HepG2 (cell line): ENCODE data around the gene NRIP2. TPM values are rescaled to one million over a fixed set of nuclear protein-coding genes. Genes with fewer than 3 reads are reported as not detected.

Source experiments
- ATAC-seq: fragments of 200-7000 bp; cut with Tn5 transposase; 3 replicates; pipeline ENCODE4 v1.9.1; 2020; ENCODE audit warnings: mild to moderate bottlenecking, moderate library complexity
- BruUV-seq: library from RNA; stranded (reverse); fragments of 400-500 nt; replicated peaks from 2 replicates; lab custom pipeline; 2021; lab: Mats Ljungman, UMichigan
- CTCF ChIA-PET: fragments of 300-600 bp; formaldehyde crosslinking; extraction: SDS; loops from one replicate; lab custom pipeline; 2021; ENCODE audit warnings: low total read pairs, inconsistent platforms, low intra/inter-chr PET ratio; lab: Yijun Ruan, JAX
- POLR2A ChIA-PET: fragments of 350-600 bp; sonication (Branson Sonifier 250); formaldehyde crosslinking; loops from one replicate; lab custom pipeline; 2020; ENCODE audit warnings: antibody characterized with exemption, inconsistent platforms; lab: Yijun Ruan, JAX
- DNase-seq: peaks from one replicate; pipeline ENCODE4 v3.0.0-alpha.2; 2015; ENCODE audit warnings: low spot score
- FAIRE-seq: peaks from 3 replicates; lab custom pipeline; 2011; peaks lifted over from hg19 to GRCh38; lab: Jason Lieb, UNC
- H2AFZ ChIP-seq: one replicate; pipeline ENCODE4 v1.6.1; 2011; ENCODE audit warnings: low read length, inconsistent platforms
- H3K27ac ChIP-seq: fragments of 300-600 bp; 3 replicates; pipeline ENCODE4 v1.8.0; 2011; ENCODE audit warnings: mixed run types, mild to moderate bottlenecking, mixed read lengths, low read length, inconsistent platforms; ENCODE audit not compliant: insufficient read depth; ENCODE audit errors: extremely low read length
- H3K27me3 ChIP-seq, 2 experiments: fragments of 200-600 bp in 1 of 2; 2 replicates in 1 of 2; 3 replicates in 1 of 2; pipeline versions ENCODE4 v1.6.0 to v1.8.0; 2011; ENCODE audit warnings: low read length in 2 of 2, mild to moderate bottlenecking in 2 of 2, moderate library complexity in 2 of 2, inconsistent platforms in 1 of 2; ENCODE audit not compliant: insufficient read depth in 2 of 2, control insufficient read depth in 1 of 2
- H3K36me3 ChIP-seq, 2 experiments: fragments of 200-600 bp in 1 of 2; replicated peaks in 1 of 2; 2 replicates in 1 of 2; 3 replicates in 1 of 2; pipeline versions ENCODE4 v1.5.1 to v1.8.0; 2011; ENCODE audit warnings: low read length in 2 of 2, inconsistent platforms in 1 of 2; ENCODE audit not compliant: insufficient read depth in 2 of 2, control insufficient read depth in 1 of 2
- H3K4me1 ChIP-seq: 2 replicates; pipeline ENCODE4 v1.5.1; 2012; ENCODE audit warnings: low read length, inconsistent platforms; ENCODE audit not compliant: insufficient read depth
- H3K4me2 ChIP-seq: 2 replicates; pipeline ENCODE4 v1.6.0; 2011; ENCODE audit warnings: low read depth, low read length, inconsistent platforms
- H3K4me3 ChIP-seq, 3 experiments: fragments of 200-600 bp in 1 of 3; sonication (generic), shearing (Covaris generic) in 1 of 3; replicated peaks in 1 of 3; 2 replicates each; pipeline ENCODE4 v1.5.1; 2011 to 2016; ENCODE audit warnings: low read length in 3 of 3, inconsistent platforms in 2 of 3, low read depth in 2 of 3, mild to moderate bottlenecking in 2 of 3, control low read depth in 1 of 3, mixed read lengths in 1 of 3; ENCODE audit not compliant: insufficient read depth in 1 of 3
- H3K79me2 ChIP-seq: one replicate; pipeline ENCODE4 v1.6.1; 2011; ENCODE audit warnings: low read length, inconsistent platforms; ENCODE audit not compliant: insufficient read depth
- H3K9ac ChIP-seq: 2 replicates; pipeline ENCODE4 v1.6.0; 2011; ENCODE audit warnings: mild to moderate bottlenecking, low read depth, low read length, inconsistent platforms; ENCODE audit not compliant: insufficient read depth
- H3K9me3 ChIP-seq: 2 replicates; pipeline ENCODE4 v1.5.1; 2012; ENCODE audit warnings: mild to moderate bottlenecking, low read length
- H4K20me1 ChIP-seq: 2 replicates; pipeline ENCODE4 v1.6.0; 2011; ENCODE audit warnings: inconsistent platforms, mild to moderate bottlenecking, low read length, moderate library complexity; ENCODE audit not compliant: insufficient read depth
- CHD4 ChIP-seq: fragments of 200-600 bp; sonication (generic); IDR thresholded peaks from 2 replicates; pipeline ENCODE4 v1.7.0; 2017; ENCODE audit warnings: mild to moderate bottlenecking, low read length, borderline replicate concordance
- HDAC6 ChIP-seq: fragments of 200-600 bp; sonication (generic); IDR thresholded peaks from 2 replicates; pipeline ENCODE4 v1.7.0; 2017; ENCODE audit warnings: mild to moderate bottlenecking, antibody characterized with exemption, low read length, low read depth
- KLF16 ChIP-seq, 2 experiments: sonication (generic) in 1 of 2; formaldehyde crosslinking in 1 of 2; IDR thresholded peaks; 2 replicates each; pipeline versions ENCODE4 v1.6.1 to v1.8.0; 2016 to 2023; ENCODE audit warnings: missing genetic modification reagents in 2 of 2, missing compliant biosample characterization in 1 of 2
- LRRFIP1 ChIP-seq: sonication (generic); formaldehyde crosslinking; conservative IDR thresholded peaks from 2 replicates; pipeline ENCODE4 v1.4.0; 2020; ENCODE audit warnings: missing genetic modification reagents
- MBD4 ChIP-seq: IDR thresholded peaks from 2 replicates; pipeline ENCODE4 v1.6.1; 2012; ENCODE audit warnings: low read length, inconsistent platforms, borderline replicate concordance
- ZBTB46 ChIP-seq: sonication (generic); formaldehyde crosslinking; IDR thresholded peaks from 2 replicates; pipeline ENCODE4 v1.4.0; 2020; ENCODE audit warnings: mild to moderate bottlenecking, missing genetic modification reagents, borderline replicate concordance
- ZBTB49 ChIP-seq: sonication (generic); formaldehyde crosslinking; IDR thresholded peaks from 2 replicates; pipeline ENCODE4 v1.4.0; 2020; ENCODE audit warnings: missing genetic modification reagents, borderline replicate concordance
- ZNF614 ChIP-seq: IDR thresholded peaks from 2 replicates; pipeline ENCODE4 v1.6.1; 2018; ENCODE audit warnings: missing biosample characterization, missing genetic modification reagents, inconsistent platforms, borderline replicate concordance
- ZNF883 ChIP-seq: sonication (generic); formaldehyde crosslinking; IDR thresholded peaks from 2 replicates; pipeline ENCODE4 v1.5.1; 2020; ENCODE audit warnings: mild to moderate bottlenecking, missing genetic modification reagents; ENCODE audit errors: not compliant biosample characterization
- WGBS: methylation state at CpG from one replicate; pipeline ENCODE4 v1.1.6; 2017; ENCODE audit warnings: low lambda C conversion rate; 5-methylcytosine and 5-hydroxymethylcytosine counted together
- in situ Hi-C: cut with HindIII; loops from 2 replicates; pipeline ENCODE4 v1.10.0; 2017; ENCODE audit warnings: low pct_unique_long_range_greater_than_20kb; ENCODE audit not compliant: extremely low pct_ligation_motif_present
- intact Hi-C: fragments of 100-400 bp; cut with micrococcal nuclease; formaldehyde crosslinking; loops from one replicate; pipeline ENCODE4 v1.10.0; 2022; ENCODE audit not compliant: unreplicated experiment
- polyA plus RNA-seq, 8 experiments: library from polyadenylated mRNA; depleted of rRNA in 3 of 8; stranded (reverse) in 7 of 8; unstranded in 1 of 8; fragments of >200 nt; fragmentation: Illumina TruSeq in 4 of 8; extraction: Trizol in 4 of 8; gene quantifications; 2 replicates each; pipeline versions ENCODE4 v1.2.1 to v1.2.3, GENCODE V29; 2011 to 2016; ENCODE audit warnings: low read depth in 4 of 8, missing spikeins in 1 of 8, mixed read lengths in 1 of 8; ENCODE audit not compliant: insufficient read depth in 1 of 8
- total RNA-seq, 5 experiments: library from RNA; depleted of rRNA; stranded (reverse); fragments of >200 nt; fragmentation: Illumina TruSeq; extraction: Trizol; gene quantifications; 2 replicates each; pipeline ENCODE4 v1.2.3, GENCODE V29; 2016; ENCODE audit warnings: low read depth in 1 of 5

The NRIP2 gene
- total and polyA plus RNA-seq, 2 of the 13 experiments (the other 11 are each of a cell fraction or from before 2014, with no cell fraction given) = not detected

GRCh38 chr12:2825132-2825531, 9.7 kb downstream of the NRIP2 start:
- Histone ChIP-seq H3K4me1 (no peaks in the 10 kb centered on the region), H3K4me2 (no peak overlapping the region), H3K27ac (no peak overlapping the region), H2AFZ (no peak overlapping the region), H3K36me3 (peaks cover 23 to 69% of the 10 kb centered on the region in 2 experiments; a peak in 4 of 5 replicates), H3K9ac (no peak overlapping the region), H3K79me2 (no peaks in the 10 kb centered on the region), H3K4me3 (no peak overlapping the region), H3K9me3 (no peaks in the 10 kb centered on the region), H4K20me1 (no peaks in the 10 kb centered on the region), H3K27me3 (no peaks in the 10 kb centered on the region)
- no peak for ATAC-seq
- ChIA-PET CTCF (no interaction called here), POLR2A (interaction anchor here (1.3 kb wide), 1 partner anchor 24 kb away, joined by 3 read pairs; no protein-coding TSS in a partner anchor)
- TF ChIP-seq ZBTB49 (CRISPR knock-in tag) (no peak), MBD4 (no peak), CHD4 (no peak), ZNF883 (CRISPR knock-in tag) (no peak), HDAC6 (no peak), KLF16 (CRISPR knock-in tag; IDR thresholded peaks at IDR 0.05) (no peak), LRRFIP1 (CRISPR knock-in tag) (no peak), ZNF614 (CRISPR knock-in tag) (no peak), ZBTB46 (CRISPR knock-in tag) (no peak)
- no TSS peak for BruUV-seq
- in situ Hi-C loops = no loop called here
- FAIRE-seq = no peak
- no peak for DNase-seq
- intact Hi-C loops = no loop called here
- WGBS = 93% methylated on average over 4 of the region's 4 CpGs
